ENCODE measurements around the gene PLA2G4B. TPM values are rescaled to one million over a fixed set of nuclear protein-coding genes. Genes with fewer than 3 reads are reported as not detected.
A peak's percentile ranks its signal among the peaks of the same experiment; 100 is the strongest.

The PLA2G4B gene
- total and polyA plus RNA-seq, 9 of the 15 experiments (the other 6 are each of a cell fraction or from before 2014, with no cell fraction given), result 0.07 to 6.1 (median 2.8) TPM

DNA sequence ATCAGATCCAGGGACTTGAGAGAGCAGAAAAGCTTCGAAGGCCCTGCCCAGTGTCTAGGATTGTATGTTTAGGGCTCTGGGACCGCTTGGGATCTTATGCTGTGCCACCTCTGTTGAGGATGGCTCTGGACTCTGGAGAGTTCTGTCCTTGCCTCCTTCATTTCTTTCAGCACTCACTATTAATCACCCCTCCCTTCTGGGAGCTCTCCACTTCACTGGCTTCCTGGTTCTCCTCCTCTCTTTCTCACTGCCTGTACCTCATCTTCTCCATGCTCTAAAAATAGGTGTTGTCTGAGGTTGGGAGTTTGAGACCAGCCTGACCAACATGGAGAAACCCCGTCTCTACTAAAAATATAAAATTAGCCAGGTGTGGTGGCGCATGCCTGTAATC is 47.1 kb upstream of the PLA2G4B start (continued):
- peak; percentile 6 for TF ChIP-seq MEIS2 (IDR thresholded peaks at IDR 0.05; ENCODE audit: partially characterized antibody)
- no peak for TF ChIP-seq POLR2B (IDR thresholded peaks at IDR 0.05; ENCODE audit: low read depth, partially characterized antibody)

DNA sequence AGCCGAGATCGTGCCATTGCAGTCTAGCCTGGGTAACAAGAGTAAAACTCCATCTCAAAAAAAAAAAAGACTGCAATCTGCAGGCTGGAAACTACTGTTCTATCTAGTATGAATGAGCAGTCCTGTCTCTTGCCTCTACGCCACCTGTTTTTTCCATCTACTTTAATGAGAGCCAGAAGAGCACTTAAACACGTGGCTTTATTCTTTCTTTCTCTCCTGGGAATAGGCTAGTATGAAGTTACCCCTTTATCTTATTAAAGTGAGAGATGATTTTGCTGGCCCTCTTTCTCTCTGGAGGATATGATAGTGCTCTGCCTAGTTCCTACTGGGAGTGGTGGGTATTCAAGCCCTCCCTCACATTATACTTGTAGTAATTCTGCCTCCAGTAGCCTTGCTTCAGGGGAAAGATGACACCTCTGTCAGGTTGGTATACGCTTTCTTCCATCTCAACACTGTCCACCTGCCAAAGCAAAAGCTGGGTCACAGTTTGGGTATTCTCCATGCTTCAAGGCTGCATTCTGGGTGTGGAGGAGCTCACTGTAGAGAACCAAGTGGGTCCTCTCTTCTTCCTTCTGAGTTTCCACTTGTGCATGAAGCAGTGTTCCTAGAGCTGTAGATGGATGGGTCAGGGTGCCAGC is 46.5 kb upstream of the PLA2G4B start:
- Histone ChIP-seq H3K36me3 (ENCODE audit: control insufficient read depth, insufficient read depth, low read length) (no peaks in the 10 kb centered on the region), H3K9me3 (replicated peaks; ENCODE audit: control insufficient read depth, insufficient read depth, low read depth, low read length) (no peaks in the 10 kb centered on the region), H3K79me2 (ENCODE audit: control insufficient read depth, insufficient read depth, low read length) (0 out of 3 replicates have a peak, but pooled peaks cover 5% of the 10 kb centered on the region), H3K27ac (ENCODE audit: extremely low read depth, low read depth, low read length) (no peak overlapping the region), H4K20me1 (replicated peaks; ENCODE audit: control insufficient read depth, insufficient read depth, low read length) (peaks cover 16% of the 10 kb centered on the region), H3K4me2 (ENCODE audit: insufficient read depth, low read length) (no peak overlapping the region), H3K9ac (ENCODE audit: insufficient read depth in 1 of 2, low read depth in 2 of 2, low read length in 2 of 2) (no peak overlapping the region), H3K27me3 (ENCODE audit: control insufficient read depth in 2 of 2, insufficient read depth in 2 of 2, low read length in 2 of 2) (no peaks in the 10 kb centered on the region), H3K9me1 (ENCODE audit: control insufficient read depth, insufficient read depth, low read length) (peaks cover 5% of the 10 kb centered on the region), H3K4me3 (no peak overlapping the region), H2AFZ (ENCODE audit: low read depth, low read length) (no peak overlapping the region), H3K4me1 (replicated peaks in 1 of 2; ENCODE audit: control insufficient read depth in 2 of 2, insufficient read depth in 2 of 2, low read length in 2 of 2) (peaks cover 30 to 53% of the 10 kb centered on the region in 2 experiments)
- no peak for TF ChIP-seq TAF15 (IDR thresholded peaks at IDR 0.05; ENCODE audit: low read depth, low read length)
- TF ChIP-seq, protein P1, sequence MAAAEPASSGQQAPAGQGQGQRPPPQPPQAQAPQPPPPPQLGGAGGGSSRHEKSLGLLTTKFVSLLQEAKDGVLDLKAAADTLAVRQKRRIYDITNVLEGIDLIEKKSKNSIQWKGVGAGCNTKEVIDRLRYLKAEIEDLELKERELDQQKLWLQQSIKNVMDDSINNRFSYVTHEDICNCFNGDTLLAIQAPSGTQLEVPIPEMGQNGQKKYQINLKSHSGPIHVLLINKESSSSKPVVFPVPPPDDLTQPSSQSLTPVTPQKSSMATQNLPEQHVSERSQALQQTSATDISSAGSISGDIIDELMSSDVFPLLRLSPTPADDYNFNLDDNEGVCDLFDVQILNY (CRISPR knock-in tag; IDR thresholded peaks at IDR 0.05), result no peak
- no peak for TF ChIP-seq ZNF584 (CRISPR knock-in tag; IDR thresholded peaks at IDR 0.05; ENCODE audit: low read depth)
- TF ChIP-seq MTA2 (IDR thresholded peaks at IDR 0.05; ENCODE audit: low read depth), result no peak
- no peak for TF ChIP-seq GATAD2B (IDR thresholded peaks at IDR 0.05; ENCODE audit: borderline replicate concordance)
- no peak for TF ChIP-seq EP300 (IDR thresholded peaks at IDR 0.05; ENCODE audit: low read length)
- no peak for TF ChIP-seq TARDBP (IDR thresholded peaks at IDR 0.05)
- TF ChIP-seq, protein P2, sequence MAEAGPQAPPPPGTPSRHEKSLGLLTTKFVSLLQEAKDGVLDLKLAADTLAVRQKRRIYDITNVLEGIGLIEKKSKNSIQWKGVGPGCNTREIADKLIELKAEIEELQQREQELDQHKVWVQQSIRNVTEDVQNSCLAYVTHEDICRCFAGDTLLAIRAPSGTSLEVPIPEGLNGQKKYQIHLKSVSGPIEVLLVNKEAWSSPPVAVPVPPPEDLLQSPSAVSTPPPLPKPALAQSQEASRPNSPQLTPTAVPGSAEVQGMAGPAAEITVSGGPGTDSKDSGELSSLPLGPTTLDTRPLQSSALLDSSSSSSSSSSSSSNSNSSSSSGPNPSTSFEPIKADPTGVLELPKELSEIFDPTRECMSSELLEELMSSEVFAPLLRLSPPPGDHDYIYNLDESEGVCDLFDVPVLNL (CRISPR knock-in tag; IDR thresholded peaks at IDR 0.05; ENCODE audit: low read depth), result no peak
- TF ChIP-seq ELF4 (CRISPR knock-in tag; IDR thresholded peaks at IDR 0.05), result no peak
- no peak for TF ChIP-seq FOXP1 (CRISPR knock-in tag; IDR thresholded peaks at IDR 0.05)
- no peak for DNase-seq (ENCODE audit: extremely low read depth in 1 of 4, low spot score in 3 of 4)
- BruUV-seq (replicated peaks), result no TSS peak
- in situ Hi-C loops (cut with MboI), result no loop called here
- CTCF ChIA-PET (ENCODE audit: low intra/inter-chr PET ratio), result no interaction called here
- WGBS (ENCODE audit: insufficient coverage, low coverage, missing lambda C conversion rate), result 76% methylated on average over 5 of the region's 5 CpGs
- no peak for FAIRE-seq
- intact Hi-C loops (cut with micrococcal nuclease), result no loop called here
- no peak for ATAC-seq
- POLR2A ChIA-PET, result interaction anchor here (0.7 to 2.5 kb wide), 5 partner anchors 9 to 130 kb away, joined by 3 to 6 read pairs (median 5); no protein-coding TSS in a partner anchor

Data from K562 (cell line).